OCI-LY3 (cell line): ENCODE measurements around the gene SRSF4.

Source experiments
- CTCF ChIP-seq: fragments of 200-600, 300-600 bp; sonication (generic); IDR thresholded peaks from 2 replicates; pipeline ENCODE4 v1.5.1; 2014; ENCODE audit warnings: antibody characterized with exemption, low read length, low read depth
- EZH2phosphoT487 ChIP-seq: fragments of 200-600 bp; shearing (Covaris generic); IDR thresholded peaks from 2 replicates; pipeline ENCODE4 v1.6.1; 2018; ENCODE audit warnings: antibody characterized with exemption, mixed run types, low read depth

GRCh38 chr1:29113413-29114117 lies 68.1 kb downstream of the SRSF4 start:
- no peak for TF ChIP-seq CTCF
- TF ChIP-seq EZH2phosphoT487: no peak
